Inflammatory macrophage treated with lipopolysaccharide for 4 hours (primary cell): ENCODE data around the gene CDK3.
"Not testable (repeated sequence)": the region's sequence is repeated elsewhere in the genome, so short reads cannot be mapped to it uniquely, and the experiment has no call there.

Experiments used
- DNase-seq: peaks from one replicate; pipeline ENCODE4 v3.0.0-alpha.2; 2020

CDK3 gene

DNA sequence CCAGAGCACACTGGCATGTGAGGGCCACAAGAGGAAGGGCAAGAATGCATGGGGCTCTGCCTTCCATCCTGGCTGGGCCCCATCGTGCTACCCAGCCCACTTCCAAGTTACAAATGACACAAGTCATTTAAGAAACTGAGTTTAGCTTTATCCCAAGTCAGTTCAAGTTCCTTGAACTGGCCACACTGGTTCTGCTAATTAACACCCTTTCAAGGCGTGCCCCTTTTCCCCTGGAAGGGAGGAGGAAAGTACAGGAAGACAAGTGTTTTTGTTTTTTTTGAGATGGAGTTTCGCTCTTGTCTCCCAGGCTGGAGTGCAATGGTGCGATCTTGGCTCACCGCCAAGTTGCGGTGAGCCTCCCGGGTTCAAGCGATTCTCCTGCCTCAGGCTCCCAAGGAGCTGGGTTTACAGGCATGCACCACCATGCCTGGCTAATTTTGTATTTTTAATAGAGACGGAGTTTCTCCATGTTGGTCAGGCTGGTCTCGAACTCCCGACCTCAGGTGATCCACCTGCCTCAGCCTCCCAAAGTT, 43.9 kb downstream of the CDK3 start:
- not testable (repeated sequence) for DNase-seq

DNA sequence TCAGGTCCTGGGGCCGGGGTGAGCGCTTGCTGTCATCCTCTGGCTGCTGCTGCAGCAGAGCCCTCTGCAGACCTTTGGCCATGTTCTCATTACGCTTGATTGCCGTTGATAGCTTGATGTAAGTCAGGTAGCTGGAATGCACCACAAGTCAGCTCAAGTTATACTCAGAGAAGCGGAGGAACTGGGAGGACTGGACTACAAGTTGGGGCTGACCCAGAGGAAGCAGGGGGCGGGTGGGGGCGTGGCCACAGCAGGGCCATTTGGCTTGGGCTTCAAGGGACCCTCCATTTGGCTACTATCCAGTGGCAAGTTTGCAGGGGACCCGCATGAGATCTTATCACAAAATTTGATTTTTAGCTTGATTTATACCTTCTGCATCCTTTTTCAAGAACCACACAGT, 45.4 kb downstream of the CDK3 start:
- no peak for DNase-seq

DNA sequence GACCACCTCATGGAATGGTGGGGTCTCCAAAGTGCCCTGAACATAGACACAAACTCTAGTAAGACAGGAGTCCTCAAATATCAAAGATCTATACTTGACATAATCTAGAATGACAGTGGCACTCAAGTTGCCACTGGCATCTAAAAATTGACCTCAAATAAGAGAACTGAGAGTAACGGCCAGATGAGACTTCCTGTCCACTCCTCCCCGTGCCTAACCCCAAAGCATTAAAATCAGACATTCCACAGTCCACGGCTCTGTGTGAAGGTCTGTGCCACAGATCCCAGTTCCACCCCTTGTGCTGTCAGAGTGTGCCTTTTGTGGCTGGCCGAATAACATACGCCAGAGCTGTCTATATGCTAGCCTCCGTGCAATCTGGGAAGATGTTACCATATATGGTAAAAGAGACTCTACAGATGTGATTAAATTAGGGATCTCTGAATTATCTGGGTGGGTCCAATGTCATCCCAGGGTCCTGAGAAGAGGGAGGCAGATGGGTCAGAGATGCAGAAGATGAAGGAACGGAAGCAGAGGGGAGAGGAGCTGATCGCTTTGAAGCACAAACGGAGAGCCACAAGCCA, 47.5 kb downstream of the CDK3 start:
- no peak for DNase-seq

- DNase-seq: no peak
Observed at GRCh38 chr17:76048711-76049110, 48.1 kb downstream of the CDK3 start.

- no peak for DNase-seq
Observed at GRCh38 chr17:76049239-76049638, 48.6 kb downstream of the CDK3 start.

DNA sequence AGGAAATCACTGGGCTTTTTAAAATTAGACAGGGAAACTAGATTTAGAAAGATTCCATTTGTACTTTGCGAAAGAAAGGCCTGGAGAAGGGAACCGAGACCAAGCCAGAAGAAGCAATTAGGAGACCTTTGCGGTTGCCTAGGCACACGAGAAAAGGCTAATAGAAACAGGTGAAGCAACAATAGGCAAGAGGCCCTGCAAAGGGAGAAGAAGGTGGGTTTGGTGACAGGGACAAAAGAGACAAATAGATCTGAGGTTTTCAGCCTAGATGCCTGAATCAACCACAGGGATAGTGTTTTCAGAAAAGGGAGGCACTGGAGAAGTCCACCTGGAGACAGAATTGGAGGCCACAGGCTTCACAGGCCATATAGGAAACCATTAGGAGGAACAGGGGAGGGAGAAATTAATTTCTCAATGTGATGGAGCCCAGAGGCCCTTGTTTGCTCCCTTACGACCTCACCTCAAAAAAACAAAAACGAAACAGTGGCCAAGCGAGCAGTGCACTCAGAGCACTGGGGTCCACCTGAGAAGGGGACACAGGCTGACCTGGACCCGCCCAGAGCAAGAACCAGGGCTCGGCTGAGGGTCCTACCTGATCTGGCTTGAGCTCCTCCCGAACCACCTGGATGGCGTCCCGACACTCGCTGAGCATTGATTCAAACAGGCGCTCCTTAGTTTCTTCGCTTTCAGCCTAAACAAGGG, 49.3 kb downstream of the CDK3 start:
- DNase-seq: peak; percentile 13

DNA sequence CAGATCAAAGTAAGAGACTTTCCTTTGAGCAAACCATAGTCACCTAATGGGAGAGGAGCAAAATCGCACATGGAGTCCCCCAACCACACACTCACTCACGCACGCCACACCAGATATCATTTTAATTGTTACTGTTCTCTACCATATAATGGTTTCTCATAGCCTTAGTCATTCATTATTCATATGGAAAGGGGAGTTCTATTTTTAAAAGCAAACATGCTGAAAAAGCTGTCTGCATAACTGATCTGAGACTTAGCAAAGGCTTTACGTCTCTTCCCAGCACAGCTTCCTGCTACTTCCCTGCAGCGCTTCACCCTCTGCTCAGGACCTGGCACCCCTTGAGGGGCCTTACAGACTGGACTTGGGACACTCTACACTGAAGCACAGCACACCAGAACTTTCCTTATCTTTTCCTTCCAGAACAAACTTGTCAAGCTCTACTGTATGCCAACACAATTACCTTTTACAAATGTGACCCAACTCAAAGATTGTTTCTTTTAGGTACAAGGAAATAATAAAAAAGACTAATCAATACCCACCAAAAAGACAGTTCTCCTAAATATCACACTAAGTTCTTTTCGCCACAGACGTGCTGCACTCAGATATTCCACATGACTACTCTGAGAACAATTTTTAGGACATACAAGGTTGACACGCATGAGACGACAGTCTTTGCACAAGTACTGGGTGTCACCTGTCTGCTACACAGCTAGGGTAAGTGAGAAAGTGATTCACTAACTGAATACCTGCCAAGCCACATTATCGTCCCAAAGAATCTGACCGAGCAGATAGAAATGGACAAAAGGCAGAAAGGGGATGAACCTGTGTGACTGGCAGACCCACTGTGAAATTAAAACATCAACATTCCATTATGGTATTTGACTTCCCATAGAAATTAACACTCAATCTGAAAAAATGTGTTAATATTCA, 50.1 kb downstream of the CDK3 start:
- DNase-seq: no peak

DNA sequence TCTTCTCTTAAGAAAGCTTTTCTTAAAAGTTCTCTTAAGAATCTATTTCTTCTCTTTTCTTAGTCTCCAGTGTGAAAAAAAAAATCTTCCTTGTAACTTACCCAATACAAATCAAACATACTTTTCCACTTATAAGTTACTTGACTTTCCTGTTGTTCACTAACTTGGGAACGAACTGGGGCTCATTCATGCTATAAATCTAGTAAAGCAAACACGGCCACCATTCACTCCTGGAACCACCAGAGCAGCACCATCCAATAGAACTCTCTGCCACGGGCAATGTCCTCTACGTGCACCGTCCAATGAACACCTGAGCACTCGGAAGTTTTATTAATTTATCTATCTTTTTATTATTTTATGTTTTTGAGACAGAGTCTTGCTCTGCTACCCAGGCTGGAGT, 50.9 kb downstream of the CDK3 start:
- DNase-seq: no peak

- DNase-seq: peak; percentile 78
Observed at GRCh38 chr17:76053246-76054111, 52.8 kb downstream of the CDK3 start.

- peak; percentile 29 for DNase-seq
Observed at GRCh38 chr17:76054112-76054476, 53.4 kb downstream of the CDK3 start.
